ENCODE results near the gene NOC2L.

The NOC2L gene

GRCh38 chr1:941015-941587 is 18.0 kb downstream of the NOC2L start:
- no peak for DNase-seq

GRCh38 chr1:940107-941014 is 18.7 kb downstream of the NOC2L start:
- peak in 1 of 2 experiments; percentile 42 for DNase-seq

- no peak for DNase-seq
Measured at GRCh38 chr1:939511-940106, 19.4 kb downstream of the NOC2L start.

- DNase-seq: no peak
Measured at GRCh38 chr1:938711-939489, 20.2 kb downstream of the NOC2L start.

GRCh38 chr1:938088-938683 is 20.9 kb downstream of the NOC2L start:
- no peak for DNase-seq

- DNase-seq: no peak
Measured at GRCh38 chr1:937521-937920, 21.5 kb downstream of the NOC2L start.

- no peak for DNase-seq
Measured at GRCh38 chr1:936348-937264, 22.4 kb downstream of the NOC2L start.

- peak; percentile 91 to 94 for DNase-seq
Measured at GRCh38 chr1:935751-936231, 23.3 kb downstream of the NOC2L start.

GRCh38 chr1:934991-935750 is 23.9 kb downstream of the NOC2L start:
- no peak for DNase-seq

- peak; percentile 72 to 76 for DNase-seq
Measured at GRCh38 chr1:933603-933940, 25.5 kb downstream of the NOC2L start.

GRCh38 chr1:932776-933602 is 26.1 kb downstream of the NOC2L start:
- no peak for DNase-seq

- DNase-seq: no peak
Measured at GRCh38 chr1:932173-932510, 26.9 kb downstream of the NOC2L start.

GRCh38 chr1:931380-932172 is 27.5 kb downstream of the NOC2L start:
- no peak for DNase-seq

GRCh38 chr1:930633-931138 is 28.4 kb downstream of the NOC2L start:
- DNase-seq: no peak

- DNase-seq: no peak
Measured at GRCh38 chr1:929712-930632, 29.1 kb downstream of the NOC2L start.

- DNase-seq: no peak
Measured at GRCh38 chr1:928825-929661, 30.0 kb downstream of the NOC2L start.

GRCh38 chr1:927748-928147 is 31.3 kb downstream of the NOC2L start:
- no peak for DNase-seq
